ENCODE data around the gene ZNF536. TPM values are rescaled to one million over a fixed set of nuclear protein-coding genes. Genes with fewer than 3 reads are reported as not detected.
"Not testable (repeated sequence)": the region's sequence is repeated elsewhere in the genome, so short reads cannot be mapped to it uniquely, and the experiment has no call there.

The ZNF536 gene
- total RNA-seq, 1 donor from 2014 or later: not detected

DNA sequence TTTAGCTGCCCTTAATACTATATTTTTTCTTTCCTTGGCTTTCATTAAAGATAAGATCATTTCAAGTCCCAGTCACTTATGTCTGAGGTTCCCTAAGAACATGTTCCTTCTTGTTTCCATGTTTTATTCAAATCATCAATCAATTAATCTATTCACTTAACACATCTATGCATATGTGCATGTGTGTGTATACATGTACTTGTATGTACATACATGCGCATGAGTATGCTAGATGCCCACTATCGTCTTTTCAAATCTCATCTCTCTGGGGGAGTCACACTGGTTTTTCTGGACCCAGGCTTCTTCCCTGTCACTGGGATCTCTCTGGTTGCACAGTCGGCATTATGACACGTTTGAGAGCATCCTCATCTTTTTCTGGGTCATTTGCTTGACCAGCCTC lies 108.9 kb downstream of the ZNF536 start:
- Mint-ChIP-seq H3K9me3 (no peaks in the 10 kb centered on the region), H3K36me3 (ENCODE audit: low read depth) (no peaks in the 10 kb centered on the region), H3K4me1 (no peaks in the 10 kb centered on the region), H3K27me3 (no peaks in the 10 kb centered on the region), H3K27ac (no peak overlapping the region), H3K4me3 (no peak overlapping the region)
- intact Hi-C loops (cut with micrococcal nuclease): no loop called here
- DNase-seq: no peak

- no peak for DNase-seq
- Mint-ChIP-seq H3K36me3 (ENCODE audit: low read depth) (no peaks in the 10 kb centered on the region), H3K4me3 (no peak overlapping the region), H3K27ac (no peak overlapping the region), H3K27me3 (no peaks in the 10 kb centered on the region), H3K4me1 (no peaks in the 10 kb centered on the region), H3K9me3 (no peaks in the 10 kb centered on the region)
- intact Hi-C loops (cut with micrococcal nuclease): no loop called here
Observed at GRCh38 chr19:30481823-30482222, 109.6 kb downstream of the ZNF536 start.

GRCh38 chr19:30482956-30483355 lies 110.8 kb downstream of the ZNF536 start:
- H3K4me1 Mint-ChIP-seq: no peaks in the 10 kb centered on the region
- H3K36me3 Mint-ChIP-seq (ENCODE audit: low read depth): no peaks in the 10 kb centered on the region
- no peak overlapping the region for H3K4me3 Mint-ChIP-seq
- H3K27ac Mint-ChIP-seq: no peak overlapping the region
- no peaks in the 10 kb centered on the region for H3K27me3 Mint-ChIP-seq
- intact Hi-C loops (cut with micrococcal nuclease): no loop called here
- DNase-seq: no peak
- no peaks in the 10 kb centered on the region for H3K9me3 Mint-ChIP-seq

DNA sequence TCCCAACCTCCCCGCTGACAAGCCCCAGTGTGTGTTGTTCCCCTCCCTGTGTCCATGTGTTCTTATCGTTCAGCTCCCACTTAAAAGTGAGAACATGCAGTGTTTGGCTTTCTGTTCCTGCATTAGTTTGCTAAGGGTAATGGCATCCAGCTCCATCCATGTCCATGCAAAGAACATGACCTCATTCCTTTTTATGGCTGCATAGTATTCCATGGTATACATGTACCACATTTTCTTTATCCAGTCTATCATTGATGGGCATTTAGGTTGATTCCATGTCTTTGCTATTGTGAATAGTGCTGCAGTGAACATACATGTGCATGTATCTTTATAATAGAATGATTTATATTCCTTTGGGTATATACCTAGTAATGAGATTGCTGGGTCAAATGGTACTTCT lies 114.1 kb downstream of the ZNF536 start:
- H3K27me3 Mint-ChIP-seq, H3K9me3 Mint-ChIP-seq: not testable (repeated sequence)

DNA sequence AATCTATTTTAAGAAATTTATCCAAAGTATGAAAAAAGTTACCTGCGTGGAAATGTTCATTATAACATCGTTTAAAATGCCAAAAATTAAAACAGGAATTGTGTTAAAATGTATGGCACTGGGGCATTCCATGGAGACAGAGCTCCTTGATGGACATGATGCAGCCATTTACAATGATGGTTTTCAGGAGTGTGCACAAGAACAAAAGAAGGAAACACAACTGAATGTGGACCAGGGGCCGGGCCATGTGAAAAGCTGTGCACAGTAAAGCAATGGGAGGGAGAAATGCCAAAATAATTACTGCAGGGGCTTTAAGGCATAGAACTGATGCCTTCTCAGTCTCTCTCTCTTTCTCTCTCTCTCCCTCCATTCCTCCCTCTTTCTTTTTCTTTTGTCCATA lies 115.0 kb downstream of the ZNF536 start:
- intact Hi-C loops (cut with micrococcal nuclease): no loop called here
- Mint-ChIP-seq H3K27me3 (peaks cover 4% of the 10 kb centered on the region), H3K36me3 (ENCODE audit: low read depth) (no peaks in the 10 kb centered on the region), H3K27ac (no peak overlapping the region), H3K9me3 (no peaks in the 10 kb centered on the region), H3K4me3 (no peak overlapping the region), H3K4me1 (no peaks in the 10 kb centered on the region)
- no peak for DNase-seq

More for the DNA sequence above, 114.1 kb downstream of the ZNF536 start:
- H3K36me3 Mint-ChIP-seq (ENCODE audit: low read depth); intact Hi-C loops (cut with micrococcal nuclease); H3K4me3 Mint-ChIP-seq; H3K4me1 Mint-ChIP-seq; DNase-seq; H3K27ac Mint-ChIP-seq: not testable (repeated sequence)

GRCh38 chr19:30488191-30488590 lies 116.0 kb downstream of the ZNF536 start:
- Mint-ChIP-seq H3K4me3 (no peak overlapping the region), H3K36me3 (ENCODE audit: low read depth) (no peaks in the 10 kb centered on the region), H3K27ac (no peak overlapping the region), H3K4me1 (no peaks in the 10 kb centered on the region), H3K27me3 (peaks cover 5% of the 10 kb centered on the region), H3K9me3 (no peaks in the 10 kb centered on the region)
- no peak for DNase-seq
- intact Hi-C loops (cut with micrococcal nuclease): no loop called here

- Mint-ChIP-seq H3K36me3 (ENCODE audit: low read depth) (no peaks in the 10 kb centered on the region), H3K27ac (no peak overlapping the region), H3K9me3 (no peaks in the 10 kb centered on the region), H3K4me1 (no peaks in the 10 kb centered on the region), H3K27me3 (peaks cover 5% of the 10 kb centered on the region), H3K4me3 (no peak overlapping the region)
- intact Hi-C loops (cut with micrococcal nuclease): no loop called here
- no peak for DNase-seq
Observed at GRCh38 chr19:30490760-30491159, 118.6 kb downstream of the ZNF536 start.

GRCh38 chr19:30492586-30493270 lies 120.5 kb downstream of the ZNF536 start:
- H3K9me3 Mint-ChIP-seq: no peaks in the 10 kb centered on the region
- peaks cover 5% of the 10 kb centered on the region for H3K27me3 Mint-ChIP-seq
- H3K4me3 Mint-ChIP-seq: no peak overlapping the region
- no peak overlapping the region for H3K27ac Mint-ChIP-seq
- intact Hi-C loops (cut with micrococcal nuclease): no loop called here
- no peak for DNase-seq
- H3K36me3 Mint-ChIP-seq (ENCODE audit: low read depth): no peaks in the 10 kb centered on the region
- H3K4me1 Mint-ChIP-seq: no peaks in the 10 kb centered on the region

GRCh38 chr19:30497034-30497433 lies 124.8 kb downstream of the ZNF536 start:
- no peak overlapping the region for H3K27ac Mint-ChIP-seq
- H3K9me3 Mint-ChIP-seq: no peaks in the 10 kb centered on the region
- H3K36me3 Mint-ChIP-seq (ENCODE audit: low read depth): no peaks in the 10 kb centered on the region

GRCh38 chr19:30498085-30498484 lies 125.9 kb downstream of the ZNF536 start:
- H3K27ac Mint-ChIP-seq; H3K4me3 Mint-ChIP-seq; intact Hi-C loops (cut with micrococcal nuclease); H3K27me3 Mint-ChIP-seq; H3K4me1 Mint-ChIP-seq; DNase-seq; H3K36me3 Mint-ChIP-seq (ENCODE audit: low read depth); H3K9me3 Mint-ChIP-seq: not testable (repeated sequence)

More at GRCh38 chr19:30497034-30497433, 124.8 kb downstream of the ZNF536 start:
- no peak for DNase-seq
- Mint-ChIP-seq H3K4me1 (no peaks in the 10 kb centered on the region), H3K4me3 (no peak overlapping the region), H3K27me3 (peaks cover 2% of the 10 kb centered on the region)
- intact Hi-C loops (cut with micrococcal nuclease): no loop called here

DNA sequence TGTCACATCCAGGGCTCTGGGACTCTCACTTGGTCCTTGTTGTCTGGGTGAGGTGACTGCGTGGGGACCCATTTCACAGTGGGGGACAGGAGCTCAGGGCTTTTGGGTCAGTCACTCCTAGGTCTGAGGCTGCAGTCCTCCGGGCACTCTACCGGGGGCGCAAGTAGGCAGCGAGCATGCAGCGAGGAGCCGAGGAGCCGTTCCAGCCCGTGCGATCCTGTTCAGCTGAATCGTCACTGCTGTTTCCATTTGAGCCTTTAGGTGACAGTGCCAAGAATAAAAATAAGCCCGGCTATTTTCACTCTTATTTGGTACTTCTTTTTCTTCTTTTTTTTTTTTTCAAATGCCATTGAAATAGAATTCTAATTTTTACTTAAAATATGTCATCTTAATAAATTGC lies 126.5 kb downstream of the ZNF536 start:
- Mint-ChIP-seq H3K4me1 (no peaks in the 10 kb centered on the region), H3K27me3 (no peaks in the 10 kb centered on the region), H3K4me3 (no peak overlapping the region), H3K36me3 (ENCODE audit: low read depth) (no peaks in the 10 kb centered on the region), H3K9me3 (no peaks in the 10 kb centered on the region), H3K27ac (no peak overlapping the region)
- intact Hi-C loops (cut with micrococcal nuclease): no loop called here
- no peak for DNase-seq

GRCh38 chr19:30504272-30504671 lies 132.1 kb downstream of the ZNF536 start:
- intact Hi-C loops (cut with micrococcal nuclease): no loop called here
- H3K9me3 Mint-ChIP-seq: no peaks in the 10 kb centered on the region
- H3K4me3 Mint-ChIP-seq: no peak overlapping the region
- H3K36me3 Mint-ChIP-seq (ENCODE audit: low read depth): no peaks in the 10 kb centered on the region
- no peak overlapping the region for H3K27ac Mint-ChIP-seq
- DNase-seq: no peak
- no peaks in the 10 kb centered on the region for H3K27me3 Mint-ChIP-seq
- no peaks in the 10 kb centered on the region for H3K4me1 Mint-ChIP-seq

GRCh38 chr19:30512176-30513081 lies 140.2 kb downstream of the ZNF536 start:
- Mint-ChIP-seq H3K36me3 (ENCODE audit: low read depth) (no peaks in the 10 kb centered on the region), H3K9me3 (no peaks in the 10 kb centered on the region), H3K4me3 (no peak overlapping the region), H3K4me1 (no peaks in the 10 kb centered on the region), H3K27me3 (no peaks in the 10 kb centered on the region), H3K27ac (no peak overlapping the region)
- intact Hi-C loops (cut with micrococcal nuclease): no loop called here
- no peak for DNase-seq

DNA sequence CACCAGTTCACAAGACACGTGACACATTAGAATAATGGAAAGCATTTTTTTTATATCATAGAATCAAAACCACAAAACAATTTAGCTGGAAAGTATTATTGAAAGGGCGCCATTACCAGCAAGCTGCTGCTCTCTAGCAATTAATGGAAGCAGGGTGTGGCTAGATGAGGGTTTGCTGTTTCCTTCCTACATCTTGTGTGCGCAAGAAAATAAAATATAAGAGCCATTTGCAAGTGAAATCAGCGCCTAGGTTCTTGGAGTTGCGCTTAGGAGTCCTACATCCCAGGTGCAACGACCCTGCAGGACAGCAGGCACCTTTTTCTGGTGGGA lies 140.9 kb downstream of the ZNF536 start:
- Mint-ChIP-seq H3K27me3 (no peaks in the 10 kb centered on the region), H3K27ac (no peak overlapping the region), H3K4me3 (no peak overlapping the region), H3K9me3 (no peaks in the 10 kb centered on the region), H3K4me1 (no peaks in the 10 kb centered on the region), H3K36me3 (ENCODE audit: low read depth) (no peaks in the 10 kb centered on the region)
- intact Hi-C loops (cut with micrococcal nuclease): no loop called here
- no peak for DNase-seq

All from activated CD4-positive, alpha-beta T cell treated with anti-CD3 and anti-CD28 coated beads, Interleukin-2, amount 10 ng/mL, durations not matched to agents 24 days and 14 days (primary cell).